Measurements from ENCODE around the gene FERMT2. TPM values are rescaled to one million over a fixed set of nuclear protein-coding genes. Genes with fewer than 3 reads are reported as not detected.

FERMT2 gene
- total RNA-seq, 4 donors from 2014 or later: 57.1 to 98.5 (median 74.2) TPM

GRCh38 chr14:52860910-52861309 is 89.9 kb downstream of the FERMT2 start:
- H3K9me3 ChIP-seq: no peaks in the 10 kb centered on the region
- H3K4me3 ChIP-seq (replicated peaks in 1 of 3): no peak overlapping the region
- H3K27ac ChIP-seq: no peak overlapping the region
- 86 to 94% methylated on average over 3 of the region's 3 CpGs for WGBS, 2 donors
- TF ChIP-seq CTCF (IDR thresholded peaks at IDR 0.05) (no peak), POLR2A (IDR thresholded peaks at IDR 0.05) (no peak)
- no peak for DNase-seq
- intact Hi-C loops (cut with DNase I): no loop called here
- no peaks in the 10 kb centered on the region for H3K4me1 ChIP-seq
- peaks cover 14 to 32% of the 10 kb centered on the region in 2 donors for H3K36me3 ChIP-seq
- H3K27me3 ChIP-seq: no peaks in the 10 kb centered on the region

- no peak for DNase-seq
- intact Hi-C loops (cut with DNase I): no loop called here
- WGBS, 2 donors: 94 to 99% methylated on average over 3 of the region's 3 CpGs
- no peak for TF ChIP-seq CTCF (IDR thresholded peaks at IDR 0.05)
- H3K27me3 ChIP-seq: no peaks in the 10 kb centered on the region
- peaks cover 14 to 32% of the 10 kb centered on the region in 2 donors for H3K36me3 ChIP-seq
- no peak overlapping the region for H3K27ac ChIP-seq
- no peak overlapping the region for H3K4me3 ChIP-seq (replicated peaks in 1 of 3)
- no peaks in the 10 kb centered on the region for H3K9me3 ChIP-seq
- no peaks in the 10 kb centered on the region for H3K4me1 ChIP-seq
These were observed 90.6 kb downstream of the FERMT2 start for GRCh38 chr14:52860209-52860608.

GRCh38 chr14:52856139-52856538 is 94.7 kb downstream of the FERMT2 start:
- Histone ChIP-seq H3K4me1 (no peaks in the 10 kb centered on the region), H3K9me3 (no peaks in the 10 kb centered on the region), H3K27ac (no peak overlapping the region), H3K4me3 (replicated peaks in 1 of 3) (no peak overlapping the region), H3K36me3 (peaks cover 9 to 17% of the 10 kb centered on the region in 2 donors), H3K27me3 (no peaks in the 10 kb centered on the region)
- DNase-seq: no peak
- 92 to 95% methylated on average over 4 of the region's 4 CpGs for WGBS, 2 donors
- TF ChIP-seq CTCF (IDR thresholded peaks at IDR 0.05) (no peak), POLR2A (IDR thresholded peaks at IDR 0.05) (no peak)
- intact Hi-C loops (cut with DNase I): no loop called here

GRCh38 chr14:52853522-52853854 is 97.4 kb downstream of the FERMT2 start:
- intact Hi-C loops (cut with DNase I): no loop called here
- Histone ChIP-seq H3K36me3 (peaks cover 0 to 6% of the 10 kb centered on the region in 2 donors), H3K4me3 (replicated peaks in 1 of 3) (no peak overlapping the region), H3K27ac (no peak overlapping the region), H3K27me3 (no peaks in the 10 kb centered on the region), H3K9me3 (no peaks in the 10 kb centered on the region), H3K4me1 (no peaks in the 10 kb centered on the region)
- no peak for DNase-seq
- WGBS, 2 donors: 73 to 75% methylated on average over 3 of the region's 3 CpGs
- TF ChIP-seq CTCF (IDR thresholded peaks at IDR 0.05): no peak
- TF ChIP-seq POLR2A (IDR thresholded peaks at IDR 0.05): no peak

- 66 to 69% methylated on average over 2 of the region's 2 CpGs for WGBS, 2 donors
- Histone ChIP-seq H3K27me3 (no peaks in the 10 kb centered on the region), H3K9me3 (no peaks in the 10 kb centered on the region), H3K27ac (no peak overlapping the region), H3K4me1 (no peaks in the 10 kb centered on the region), H3K36me3 (peaks cover 0 to 1% of the 10 kb centered on the region in 2 donors), H3K4me3 (replicated peaks in 1 of 3) (no peak overlapping the region)
- intact Hi-C loops (cut with DNase I): no loop called here
- no peak for TF ChIP-seq CTCF (IDR thresholded peaks at IDR 0.05)
- TF ChIP-seq POLR2A (IDR thresholded peaks at IDR 0.05): no peak
- DNase-seq: no peak
These were observed 97.9 kb downstream of the FERMT2 start for GRCh38 chr14:52852810-52853521.
